ENCODE data around the gene GPC3. TPM values are rescaled to one million over a fixed set of nuclear protein-coding genes. Genes with fewer than 3 reads are reported as not detected.

Gene GPC3
- total and polyA plus RNA-seq, 2 of the 4 experiments (the other 2 are of a cell fraction), result not detected

DNA sequence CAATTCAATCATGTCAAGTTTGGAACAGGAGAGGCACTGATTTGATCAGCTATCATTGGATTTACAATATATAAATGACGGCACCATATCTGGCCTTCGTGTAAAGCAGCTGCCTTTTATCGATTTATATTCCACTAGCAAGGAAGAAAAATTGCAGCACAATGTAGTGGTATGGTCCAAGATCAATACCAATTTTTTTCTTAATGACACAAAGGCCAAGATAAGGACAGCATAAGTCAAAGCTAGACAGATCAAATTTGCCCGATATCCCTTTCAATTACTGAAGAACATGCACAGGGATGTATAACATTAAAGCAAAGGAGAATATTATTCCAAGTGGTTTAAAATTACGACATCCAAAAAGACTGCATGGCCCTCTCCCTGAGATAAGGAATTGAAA is 167.4 kb downstream of the GPC3 start:
- ChIA-PET CTCF (no interaction called here), POLR2A (ENCODE audit: unreplicated experiment) (no interaction called here)
- WGBS, 2 experiments (ENCODE audit: extremely low coverage in 2 of 2, insufficient read length in 1 of 2), result no CpG with 5 or more reads among the region's 5 CpGs
- intact Hi-C loops (cut with micrococcal nuclease), result no loop called here
- Histone ChIP-seq H2BK20ac (ENCODE audit: low read depth, low read length) (no peak overlapping the region), H2AK5ac (ENCODE audit: low read depth, low read length) (no peak overlapping the region), H4K8ac (ENCODE audit: low read depth in 2 of 2, low read length in 2 of 2) (no peak overlapping the region), H3K27me3 (ENCODE audit: control insufficient read depth, insufficient read depth, low read length) (peaks cover 8% of the 10 kb centered on the region), H2BK5ac (ENCODE audit: low read depth, low read length, poor library complexity, severe bottlenecking) (no peak overlapping the region), H2BK15ac (ENCODE audit: low read depth, low read length) (no peak overlapping the region), H3K36me3 (ENCODE audit: control insufficient read depth, insufficient read depth, low read length) (no peaks in the 10 kb centered on the region), H3K27ac (ENCODE audit: insufficient read depth, low read length) (no peak overlapping the region), H2AFZ (replicated peaks; ENCODE audit: low read length, poor library complexity) (no peak overlapping the region), H4K91ac (ENCODE audit: insufficient read depth, low read depth, low read length) (no peak overlapping the region), H3K4me1 (ENCODE audit: control insufficient read depth, insufficient read depth, low read length) (no peaks in the 10 kb centered on the region), H2BK120ac (ENCODE audit: low read depth, low read length) (no peak overlapping the region), H3K4me2 (ENCODE audit: low read depth, low read length) (no peak overlapping the region), H3K4me3 (ENCODE audit: insufficient read depth, low read depth, low read length) (no peak overlapping the region), H3K4ac (ENCODE audit: low read depth, low read length) (no peak overlapping the region), H3K9me3 (ENCODE audit: control insufficient read depth, insufficient read depth, low read length) (no peaks in the 10 kb centered on the region), H3K18ac (ENCODE audit: low read depth, low read length) (no peak overlapping the region), H3K9ac (ENCODE audit: low read depth, low read length) (no peak overlapping the region), H3K23ac (ENCODE audit: low read depth, low read length) (no peak overlapping the region), H3K14ac (replicated peaks; ENCODE audit: low read depth, low read length) (no peak overlapping the region), H4K5ac (ENCODE audit: low read depth, low read length) (no peak overlapping the region), H3K79me1 (ENCODE audit: low read depth in 1 of 2, low read length in 2 of 2) (no peaks in the 10 kb centered on the region), H3K56ac (ENCODE audit: extremely low read depth, insufficient read depth, low read length) (no peak overlapping the region), H2AK9ac (replicated peaks; ENCODE audit: low read depth, low read length, poor library complexity) (no peak overlapping the region), H4K20me1 (ENCODE audit: insufficient read depth, low read length) (no peaks in the 10 kb centered on the region), H3K9me1 (ENCODE audit: insufficient read depth, low read length) (no peaks in the 10 kb centered on the region)
- BruUV-seq (replicated peaks), result no TSS peak
- TF ChIP-seq FOS (IDR thresholded peaks at IDR 0.05; ENCODE audit: low read depth, low read length), result no peak
- dilution Hi-C loops (cut with HindIII; ENCODE audit: low sequenced_read_pairs, unreplicated experiment), result no loop called here
- no peak for ATAC-seq (ENCODE audit: low read depth)
- DNase-seq, result no peak
- in situ Hi-C loops (cut with MboI; ENCODE audit: low sequenced_read_pairs), result no loop called here

All from IMR-90 (cell line).